ENCODE measurements around the gene NRG3.
A peak's percentile ranks its signal among the peaks of the same experiment; 100 is the strongest.

Gene NRG3

GRCh38 chr10:81874875-81875466 is at the start of gene NRG3:
NRG3 (plus strand) TSS chr10:81875194.
- H3K27ac ChIP-seq: no peak within 1 kb of the TSS
- peak within 1 kb of the TSS; percentile 71 for H3K4me3 ChIP-seq
- TF ChIP-seq, protein P1, sequence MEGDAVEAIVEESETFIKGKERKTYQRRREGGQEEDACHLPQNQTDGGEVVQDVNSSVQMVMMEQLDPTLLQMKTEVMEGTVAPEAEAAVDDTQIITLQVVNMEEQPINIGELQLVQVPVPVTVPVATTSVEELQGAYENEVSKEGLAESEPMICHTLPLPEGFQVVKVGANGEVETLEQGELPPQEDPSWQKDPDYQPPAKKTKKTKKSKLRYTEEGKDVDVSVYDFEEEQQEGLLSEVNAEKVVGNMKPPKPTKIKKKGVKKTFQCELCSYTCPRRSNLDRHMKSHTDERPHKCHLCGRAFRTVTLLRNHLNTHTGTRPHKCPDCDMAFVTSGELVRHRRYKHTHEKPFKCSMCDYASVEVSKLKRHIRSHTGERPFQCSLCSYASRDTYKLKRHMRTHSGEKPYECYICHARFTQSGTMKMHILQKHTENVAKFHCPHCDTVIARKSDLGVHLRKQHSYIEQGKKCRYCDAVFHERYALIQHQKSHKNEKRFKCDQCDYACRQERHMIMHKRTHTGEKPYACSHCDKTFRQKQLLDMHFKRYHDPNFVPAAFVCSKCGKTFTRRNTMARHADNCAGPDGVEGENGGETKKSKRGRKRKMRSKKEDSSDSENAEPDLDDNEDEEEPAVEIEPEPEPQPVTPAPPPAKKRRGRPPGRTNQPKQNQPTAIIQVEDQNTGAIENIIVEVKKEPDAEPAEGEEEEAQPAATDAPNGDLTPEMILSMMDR (IDR thresholded peaks at IDR 0.05): no peak
- DNase-seq (ENCODE audit: low spot score): no peak

DNA sequence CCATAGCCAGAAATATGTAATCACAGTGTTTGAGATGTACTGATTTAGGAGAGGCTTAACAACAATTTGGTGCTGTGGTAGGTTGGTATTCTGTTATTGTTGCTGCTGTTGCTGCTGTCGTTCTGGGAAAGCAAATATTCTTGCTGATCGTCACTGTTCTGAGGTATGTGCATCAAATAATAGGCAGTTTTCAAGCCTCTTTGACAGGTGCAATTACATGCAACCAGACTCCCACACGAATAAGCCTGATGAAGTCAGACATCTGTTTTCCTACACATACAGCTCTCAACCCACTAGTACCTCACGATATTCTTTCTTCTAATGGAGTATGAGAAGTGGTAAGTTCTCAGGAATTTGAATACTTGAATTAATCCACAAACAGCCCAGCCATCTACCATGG is 46.7 kb upstream of the NRG3 start:
- no peak for DNase-seq (ENCODE audit: low spot score)
- TF ChIP-seq, protein P1 (IDR thresholded peaks at IDR 0.05): no peak
- H3K27ac ChIP-seq: no peak overlapping the region
- no peak overlapping the region for H3K4me3 ChIP-seq

DNA sequence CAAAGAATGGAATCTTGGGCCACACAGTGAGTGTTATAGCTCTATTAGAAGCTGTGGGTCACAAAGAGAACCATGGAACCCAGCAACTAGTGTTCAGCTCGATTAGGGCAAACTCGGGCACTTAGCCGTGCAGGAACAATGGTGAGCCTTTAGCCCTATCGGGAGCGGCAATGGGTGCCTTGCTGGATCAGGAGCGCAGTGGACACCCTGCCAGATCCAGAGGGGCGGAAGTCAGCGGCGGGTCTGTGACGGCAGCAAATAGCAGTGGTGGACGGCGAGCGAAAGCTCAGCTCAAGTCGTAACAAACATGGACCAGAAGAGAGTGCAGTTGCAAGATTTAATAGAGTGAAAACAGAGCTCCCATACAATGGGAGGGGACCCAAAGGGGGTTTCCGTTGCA is 43.9 kb upstream of the NRG3 start:
- Histone ChIP-seq H3K27ac (no peak overlapping the region), H3K4me3 (no peak overlapping the region)
- TF ChIP-seq, protein P1 (IDR thresholded peaks at IDR 0.05): no peak
- DNase-seq (ENCODE audit: low spot score): no peak

DNA sequence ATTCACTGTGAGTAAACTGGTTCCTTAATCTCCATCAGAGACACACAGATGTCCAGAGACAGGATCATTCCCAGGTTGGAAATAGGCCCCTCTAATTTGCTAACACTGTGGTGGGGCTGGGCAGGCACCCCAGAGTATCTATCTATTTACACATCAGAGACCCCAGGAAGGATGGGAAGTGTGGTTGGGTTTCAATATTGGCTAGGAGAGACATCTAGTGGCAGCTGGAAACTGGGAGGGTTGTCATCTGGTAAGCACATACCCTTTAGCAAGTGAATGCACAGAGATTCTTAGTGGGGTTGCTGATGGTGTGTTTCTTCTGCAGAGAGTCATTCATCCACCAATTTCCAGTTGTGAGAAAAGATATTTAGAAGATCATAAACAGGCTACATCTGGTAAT is 36.0 kb upstream of the NRG3 start:
- DNase-seq (ENCODE audit: low spot score): no peak
- no peak overlapping the region for H3K27ac ChIP-seq
- TF ChIP-seq, protein P1 (IDR thresholded peaks at IDR 0.05): no peak
- no peak overlapping the region for H3K4me3 ChIP-seq

DNA sequence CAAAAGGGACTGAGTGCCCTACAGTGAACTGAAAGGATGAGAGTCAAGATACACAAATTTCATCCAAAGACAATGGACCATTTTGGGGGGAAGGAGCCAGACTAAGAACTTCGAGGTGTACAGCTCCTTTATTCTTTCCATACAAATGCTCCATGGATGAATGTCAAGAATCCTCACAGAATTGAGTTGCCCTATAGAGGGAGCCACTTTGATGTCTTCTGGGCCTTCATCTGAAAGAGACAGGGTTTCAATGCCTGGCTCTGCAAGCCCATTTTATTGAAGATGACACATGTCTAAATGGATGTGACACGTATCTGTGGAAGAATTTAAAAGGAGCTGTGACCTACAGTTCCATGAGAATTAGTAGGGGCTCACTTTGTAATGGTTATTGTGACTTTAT is 32.0 kb upstream of the NRG3 start:
- TF ChIP-seq, protein P1 (IDR thresholded peaks at IDR 0.05): no peak
- Histone ChIP-seq H3K27ac (no peak overlapping the region), H3K4me3 (no peak overlapping the region)
- DNase-seq (ENCODE audit: low spot score): no peak

DNA sequence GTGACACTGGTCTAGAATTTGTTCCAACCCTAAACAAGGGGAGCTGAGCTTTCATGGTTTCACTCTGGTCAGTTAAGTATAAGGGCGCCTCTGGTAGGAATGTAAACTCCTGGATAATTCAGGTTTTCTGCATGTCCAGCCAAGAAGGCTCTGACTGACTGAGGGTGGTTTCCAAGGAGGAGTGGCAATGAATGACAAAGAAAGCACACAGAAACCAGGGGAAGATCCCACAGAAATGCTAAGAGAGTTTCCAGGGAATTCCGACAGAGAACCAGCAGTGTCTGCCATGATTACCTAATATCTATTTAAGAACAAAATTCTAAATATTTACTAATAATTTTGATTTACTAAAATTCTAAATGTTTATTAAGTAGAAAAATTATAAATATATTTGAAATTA is 27.3 kb upstream of the NRG3 start:
- no peak overlapping the region for H3K27ac ChIP-seq
- TF ChIP-seq, protein P1 (IDR thresholded peaks at IDR 0.05): no peak
- DNase-seq (ENCODE audit: low spot score): no peak
- no peak overlapping the region for H3K4me3 ChIP-seq

DNA sequence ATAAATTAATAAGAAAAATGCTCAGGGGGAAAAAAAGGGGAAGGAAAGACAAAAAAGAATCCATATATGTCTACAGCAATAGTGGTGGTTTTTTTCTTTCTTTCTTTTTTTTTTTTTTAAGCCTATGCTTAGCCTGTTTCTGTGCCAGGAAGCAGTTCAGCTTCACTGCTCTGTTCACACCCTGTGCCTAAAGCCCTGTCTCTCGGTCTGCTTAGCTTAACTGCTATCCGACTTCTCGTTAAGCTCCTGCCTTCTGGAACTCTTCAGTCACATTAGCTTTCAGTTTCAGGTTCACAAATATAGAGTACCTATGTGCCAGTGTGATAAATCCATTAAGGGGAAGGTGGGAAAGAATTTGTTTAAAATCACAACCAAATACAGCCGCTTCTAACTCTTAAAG is 26.5 kb upstream of the NRG3 start:
- no peak overlapping the region for H3K4me3 ChIP-seq
- no peak overlapping the region for H3K27ac ChIP-seq
- no peak for DNase-seq (ENCODE audit: low spot score)
- TF ChIP-seq, protein P1 (IDR thresholded peaks at IDR 0.05): no peak
